Thoracic aorta (tissue), 2 donors: ENCODE data around the gene MTHFSD. TPM values are rescaled to one million over a fixed set of nuclear protein-coding genes. Genes with fewer than 3 reads are reported as not detected.

Experiments
- ATAC-seq: fragments of 150-250 bp; one replicate; pipeline ENCODE4 v1.8.0; 2017; ENCODE audit warnings: low read depth; ENCODE audit not compliant: insufficient number of reproducible peaks, low FRiP score
- DNase-seq: peaks from one replicate; pipeline ENCODE4 v3.0.0-alpha.2; 2020; ENCODE audit warnings: low spot score
- H3K27ac ChIP-seq, 2 donors: fragments of 200-600 bp; sonication (generic); 1 replicate in 1 of 2; 2 replicates in 1 of 2; pipeline ENCODE4 v1.5.1; 2016; ENCODE audit warnings: mild to moderate bottlenecking in 2 of 2, moderate library complexity in 2 of 2
- H3K27me3 ChIP-seq: fragments of 200-600 bp; sonication (generic); replicated peaks from 2 replicates; pipeline ENCODE4 v1.6.0; 2016; ENCODE audit warnings: mild to moderate bottlenecking; ENCODE audit not compliant: insufficient read depth
- H3K36me3 ChIP-seq: fragments of 200-600 bp; sonication (generic); one replicate; pipeline ENCODE4 v1.5.1; 2016
- H3K4me1 ChIP-seq, 2 donors: fragments of 200-600 bp; sonication (generic); 1 replicate in 1 of 2; 2 replicates in 1 of 2; pipeline versions ENCODE4 v1.5.1 to v1.6.0; 2016; ENCODE audit warnings: low read depth in 2 of 2, mild to moderate bottlenecking in 1 of 2; ENCODE audit not compliant: control insufficient read depth in 1 of 2
- H3K4me3 ChIP-seq: fragments of 200-600 bp; sonication (generic); 2 replicates; pipeline ENCODE4 v1.5.1; 2016; ENCODE audit warnings: mild to moderate bottlenecking
- H3K9me3 ChIP-seq: fragments of 200-600 bp; sonication (generic); 2 replicates; pipeline ENCODE4 v1.5.1; 2016
- CTCF ChIP-seq: fragments of 200-600 bp; sonication (generic); IDR thresholded peaks from one replicate; pipeline ENCODE4 v1.5.1; 2019; ENCODE audit warnings: antibody characterized with exemption
- total RNA-seq, 2 donors: library from RNA; depleted of rRNA; stranded (reverse); fragments of >200 nt; gene quantifications; one replicate each; pipeline versions ENCODE4 v1.1.0 to v1.2.3, GENCODE V29; 2016

MTHFSD gene
- total RNA-seq, 2 donors from 2014 or later = 25.0 to 30.8 TPM

DNA sequence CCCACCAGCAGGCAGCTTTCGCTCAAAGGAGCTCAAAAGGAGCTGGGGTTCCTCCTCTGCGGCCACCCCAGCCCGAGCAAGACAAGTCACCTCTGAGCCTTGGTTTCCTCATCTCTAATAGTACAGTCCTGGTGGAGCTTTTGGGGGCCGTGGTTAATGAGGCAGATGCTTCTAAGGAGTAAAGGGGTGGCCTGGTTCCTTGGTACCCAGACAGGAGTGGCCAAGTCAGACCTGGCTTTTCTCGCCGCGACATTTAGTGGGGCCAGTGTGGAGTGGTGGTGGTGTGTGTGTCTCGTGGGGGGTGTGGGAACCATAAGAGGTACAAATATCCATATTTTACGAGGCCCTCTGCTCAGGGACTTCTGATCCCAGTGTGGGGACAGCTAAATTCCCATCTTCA, 38.0 kb downstream of the MTHFSD start:
- no peak for TF ChIP-seq CTCF
- peaks cover 25% of the 10 kb centered on the region for H3K27me3 ChIP-seq
- DNase-seq (no peak), ATAC-seq (no peak)
- no peaks in the 10 kb centered on the region for H3K36me3 ChIP-seq
- H3K4me3 ChIP-seq = no peak overlapping the region
- no peaks in the 10 kb centered on the region for H3K9me3 ChIP-seq
- no peak overlapping the region for H3K27ac ChIP-seq
- peaks cover 4 to 20% of the 10 kb centered on the region in 2 donors for H3K4me1 ChIP-seq

DNA sequence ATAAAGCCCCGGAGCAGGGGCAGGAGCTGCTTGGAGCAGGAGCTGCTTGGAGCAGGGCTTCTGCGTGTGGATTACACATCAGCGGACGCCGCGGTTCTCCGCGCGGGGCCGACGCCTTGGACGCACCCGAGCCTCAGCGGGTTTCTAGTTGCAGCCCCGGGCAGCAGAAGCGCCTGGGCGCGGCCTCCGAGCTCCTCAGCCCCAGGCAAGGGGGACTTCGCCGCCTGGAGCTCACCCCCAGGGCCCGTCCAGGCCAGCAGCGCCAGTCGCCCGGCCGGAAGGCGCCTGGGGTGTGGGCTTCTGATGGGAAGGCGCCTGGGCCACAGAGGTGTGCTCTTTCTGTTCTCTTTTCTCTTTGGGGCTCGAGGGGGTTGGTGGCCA, 38.4 kb downstream of the MTHFSD start:
- no peak for ATAC-seq
- no peaks in the 10 kb centered on the region for H3K36me3 ChIP-seq
- no peak for DNase-seq
- H3K27ac ChIP-seq = no peak overlapping the region
- H3K4me3 ChIP-seq = no peak overlapping the region
- H3K9me3 ChIP-seq = no peaks in the 10 kb centered on the region
- no peak for TF ChIP-seq CTCF
- peaks cover 4 to 21% of the 10 kb centered on the region in 2 donors for H3K4me1 ChIP-seq
- H3K27me3 ChIP-seq = peaks cover 25% of the 10 kb centered on the region

- no peak overlapping the region for H3K4me3 ChIP-seq
- peaks cover 4 to 27% of the 10 kb centered on the region in 2 donors for H3K4me1 ChIP-seq
- no peak for DNase-seq
- no peaks in the 10 kb centered on the region for H3K36me3 ChIP-seq
- H3K27ac ChIP-seq = no peak overlapping the region
- no peak for TF ChIP-seq CTCF
- peaks cover 25% of the 10 kb centered on the region for H3K27me3 ChIP-seq
- H3K9me3 ChIP-seq = no peaks in the 10 kb centered on the region
- no peak for ATAC-seq
Measured at GRCh38 chr16:86515777-86516622, 39.0 kb downstream of the MTHFSD start.

- Histone ChIP-seq H3K9me3 (no peaks in the 10 kb centered on the region), H3K27me3 (peaks cover 22% of the 10 kb centered on the region), H3K36me3 (no peaks in the 10 kb centered on the region), H3K4me3 (no peak overlapping the region), H3K27ac (no peak overlapping the region), H3K4me1 (peaks cover 3 to 31% of the 10 kb centered on the region in 2 donors)
- no peak for DNase-seq
- ATAC-seq = no peak
- no peak for TF ChIP-seq CTCF
Measured at GRCh38 chr16:86515413-86515776, 39.6 kb downstream of the MTHFSD start.

GRCh38 chr16:86514481-86515376, 40.3 kb downstream of the MTHFSD start:
- no peak overlapping the region for H3K4me3 ChIP-seq

More at GRCh38 chr16:86514481-86515376, 40.3 kb downstream of the MTHFSD start:
- H3K27ac ChIP-seq = no peak overlapping the region
- H3K27me3 ChIP-seq = peaks cover 19% of the 10 kb centered on the region
- no peaks in the 10 kb centered on the region for H3K36me3 ChIP-seq
- no peak for ATAC-seq
- no peak for TF ChIP-seq CTCF
- no peak for DNase-seq
- H3K9me3 ChIP-seq = no peaks in the 10 kb centered on the region
- H3K4me1 ChIP-seq = peaks cover 0 to 26% of the 10 kb centered on the region in 2 donors
